Mesenchymal stem cell (in vitro differentiated cells and primary cell): ENCODE measurements around the gene VSIG10.

Source experiments
- DNase-seq: peaks from one replicate; pipeline ENCODE4 v3.0.0-alpha.2; 2013
- H2AFZ ChIP-seq: one replicate; pipeline ENCODE4 v1.6.1; 2013; ENCODE audit warnings: low read depth, mild to moderate bottlenecking, control low read depth, inconsistent platforms, low read length, moderate library complexity
- H2AK5ac ChIP-seq: 2 replicates; pipeline ENCODE4 v1.6.1; 2013; ENCODE audit warnings: low read length, moderate library complexity, mild to moderate bottlenecking, inconsistent platforms; ENCODE audit not compliant: severe bottlenecking
- H2BK120ac ChIP-seq: one replicate; pipeline ENCODE4 v1.6.1; 2013; ENCODE audit warnings: low read depth, mild to moderate bottlenecking, inconsistent platforms, low read length, moderate library complexity
- H2BK12ac ChIP-seq, 2 experiments: one replicate each; pipeline ENCODE4 v1.6.1; 2013; ENCODE audit warnings: inconsistent platforms in 2 of 2, low read length in 2 of 2, mild to moderate bottlenecking in 2 of 2, moderate library complexity in 2 of 2, control low read depth in 1 of 2
- H2BK15ac ChIP-seq: one replicate; pipeline ENCODE4 v1.6.1; 2013; ENCODE audit warnings: mild to moderate bottlenecking, low read depth, inconsistent platforms; ENCODE audit not compliant: poor library complexity, severe bottlenecking
- H2BK5ac ChIP-seq: 2 replicates; pipeline ENCODE4 v1.6.1; 2013; ENCODE audit warnings: low read depth, mild to moderate bottlenecking, low read length, control low read depth, inconsistent platforms; ENCODE audit not compliant: poor library complexity, severe bottlenecking
- H3K14ac ChIP-seq, 2 experiments: one replicate each; pipeline ENCODE4 v1.6.1; 2013; ENCODE audit warnings: inconsistent platforms in 2 of 2, low read length in 2 of 2, control low read depth in 1 of 2, mild to moderate bottlenecking in 1 of 2, moderate library complexity in 1 of 2
- H3K18ac ChIP-seq, 2 experiments: one replicate each; pipeline ENCODE4 v1.6.1; 2013; ENCODE audit warnings: inconsistent platforms in 2 of 2, low read length in 2 of 2, control low read depth in 1 of 2, low read depth in 1 of 2, mild to moderate bottlenecking in 1 of 2
- H3K23ac ChIP-seq, 2 experiments: one replicate each; pipeline ENCODE4 v1.6.1; 2013; ENCODE audit warnings: inconsistent platforms in 2 of 2, low read length in 2 of 2, mild to moderate bottlenecking in 2 of 2, moderate library complexity in 2 of 2, control low read depth in 1 of 2
- H3K27ac ChIP-seq: 2 replicates; pipeline ENCODE4 v1.5.1; 2013; ENCODE audit warnings: mild to moderate bottlenecking, moderate library complexity, low read length, control low read depth, inconsistent platforms; ENCODE audit not compliant: poor library complexity, severe bottlenecking
- H3K27me3 ChIP-seq, 2 experiments: 2 replicates each; pipeline versions ENCODE4 v1.6.1 to v1.7.0; 2013; ENCODE audit warnings: low read length in 2 of 2, mild to moderate bottlenecking in 2 of 2, moderate library complexity in 2 of 2, control low read depth in 1 of 2, inconsistent platforms in 1 of 2; ENCODE audit not compliant: control insufficient read depth in 1 of 2, insufficient read depth in 1 of 2
- H3K36me3 ChIP-seq, 2 experiments: 2 replicates each; pipeline versions ENCODE4 v1.6.1 to v1.7.0; 2013; ENCODE audit warnings: low read length in 2 of 2, control low read depth in 1 of 2, inconsistent platforms in 1 of 2, low read depth in 1 of 2, mild to moderate bottlenecking in 1 of 2; ENCODE audit not compliant: insufficient read depth in 2 of 2, control insufficient read depth in 1 of 2
- H3K4ac ChIP-seq, 2 experiments: one replicate each; pipeline ENCODE4 v1.6.1; 2013; ENCODE audit warnings: inconsistent platforms in 2 of 2, low read length in 2 of 2, mild to moderate bottlenecking in 2 of 2, moderate library complexity in 2 of 2, control low read depth in 1 of 2, low read depth in 1 of 2
- H3K4me1 ChIP-seq: 2 replicates; pipeline ENCODE4 v1.6.1; 2013; ENCODE audit warnings: low read depth, low read length, control low read depth; ENCODE audit not compliant: control insufficient read depth, insufficient read depth
- H3K4me2 ChIP-seq: 2 replicates; pipeline ENCODE4 v1.6.1; 2013; ENCODE audit warnings: low read length, mild to moderate bottlenecking, inconsistent platforms; ENCODE audit not compliant: poor library complexity, severe bottlenecking
- H3K4me3 ChIP-seq, 2 experiments: 2 replicates each; pipeline versions ENCODE4 v1.5.1 to v1.7.0; 2013; ENCODE audit warnings: low read length in 2 of 2, mild to moderate bottlenecking in 2 of 2, control low read depth in 1 of 2, low read depth in 1 of 2; ENCODE audit not compliant: insufficient read depth in 1 of 2
- H3K79me1 ChIP-seq: replicated peaks from 2 replicates; pipeline ENCODE4 v1.6.1; 2013; ENCODE audit warnings: mild to moderate bottlenecking, control low read depth, low read length, inconsistent platforms; ENCODE audit not compliant: poor library complexity, severe bottlenecking
- H3K9ac ChIP-seq: 2 replicates; pipeline ENCODE4 v1.7.0; 2013; ENCODE audit warnings: mild to moderate bottlenecking, low read length, moderate library complexity
- H3K9me3 ChIP-seq: 2 replicates; pipeline ENCODE4 v1.7.0; 2013; ENCODE audit warnings: mild to moderate bottlenecking, low read length; ENCODE audit not compliant: control insufficient read depth
- H4K8ac ChIP-seq: one replicate; pipeline ENCODE4 v1.6.1; 2013; ENCODE audit warnings: inconsistent platforms, mild to moderate bottlenecking, low read length, moderate library complexity
- H4K91ac ChIP-seq: one replicate; pipeline ENCODE4 v1.6.1; 2013; ENCODE audit warnings: mild to moderate bottlenecking, low read length, inconsistent platforms
- WGBS: methylation state at CpG from one replicate; pipeline ENCODE4 v1.1.7; 2013; ENCODE audit warnings: mixed read lengths; 5-methylcytosine and 5-hydroxymethylcytosine counted together

Gene VSIG10

GRCh38 chr12:118064608-118065007 is 39.2 kb downstream of the VSIG10 start:
- peaks cover 4% of the 10 kb centered on the region for H3K4me1 ChIP-seq

GRCh38 chr12:118063576-118064391 is 40.0 kb downstream of the VSIG10 start:
- no peak overlapping the region for H3K23ac ChIP-seq
- no peak overlapping the region for H2AFZ ChIP-seq
- H2BK15ac ChIP-seq, result no peak overlapping the region
- H2AK5ac ChIP-seq, result no peak overlapping the region
- no peaks in the 10 kb centered on the region for H3K9me3 ChIP-seq
- H2BK5ac ChIP-seq, result no peak overlapping the region
- H3K4ac ChIP-seq, result no peak overlapping the region
- H3K79me1 ChIP-seq, result peaks cover 1% of the 10 kb centered on the region
- H3K4me3 ChIP-seq, result no peak overlapping the region
- no peak overlapping the region for H3K4me2 ChIP-seq
- DNase-seq, result peak; percentile 37
- peak overlapping the region in 1 of 2 experiments; percentile 21 for H3K18ac ChIP-seq
- peaks cover 4% of the 10 kb centered on the region for H3K4me1 ChIP-seq
- H3K36me3 ChIP-seq, result peaks cover 0 to 3% of the 10 kb centered on the region in 2 experiments
- no peaks in the 10 kb centered on the region for H3K27me3 ChIP-seq
- H3K27ac ChIP-seq, result no peak overlapping the region
- WGBS, result 70% methylated on average over 4 of the region's 4 CpGs
- no peak overlapping the region for H3K14ac ChIP-seq
- H4K8ac ChIP-seq, result no peak overlapping the region
- no peak overlapping the region for H2BK12ac ChIP-seq
- no peak overlapping the region for H4K91ac ChIP-seq
- no peak overlapping the region for H2BK120ac ChIP-seq
- H3K9ac ChIP-seq, result no peak overlapping the region

More at GRCh38 chr12:118064608-118065007, 39.2 kb downstream of the VSIG10 start:
- Histone ChIP-seq H2AFZ (no peak overlapping the region), H3K18ac (no peak overlapping the region), H2AK5ac (no peak overlapping the region), H3K23ac (no peak overlapping the region), H2BK120ac (no peak overlapping the region), H3K4me3 (no peak overlapping the region), H4K8ac (no peak overlapping the region), H3K9ac (no peak overlapping the region), H3K27ac (no peak overlapping the region), H4K91ac (no peak overlapping the region), H3K14ac (no peak overlapping the region), H2BK15ac (no peak overlapping the region), H3K27me3 (no peaks in the 10 kb centered on the region), H3K4ac (no peak overlapping the region), H3K4me2 (no peak overlapping the region), H2BK12ac (no peak overlapping the region), H3K79me1 (peaks cover 1% of the 10 kb centered on the region), H3K9me3 (no peaks in the 10 kb centered on the region), H3K36me3 (peaks cover under 1 to 3% of the 10 kb centered on the region in 2 experiments), H2BK5ac (no peak overlapping the region)
- DNase-seq, result peak; percentile 24
- WGBS, result 83% methylated on average over 2 of the region's 2 CpGs

- Histone ChIP-seq H2BK15ac (no peak overlapping the region), H3K79me1 (peaks cover 6% of the 10 kb centered on the region)
Measured at GRCh38 chr12:118061873-118062843, 41.7 kb downstream of the VSIG10 start.

More at GRCh38 chr12:118061873-118062843, 41.7 kb downstream of the VSIG10 start:
- Histone ChIP-seq H2BK12ac (no peak overlapping the region), H4K91ac (peak overlapping the region; percentile 89), H3K18ac (peak overlapping the region; percentile 94 to 98), H2AK5ac (peak overlapping the region; percentile 47), H3K23ac (no peak overlapping the region), H3K9ac (peak overlapping the region; percentile 97), H3K36me3 (peaks cover 6% of the 10 kb centered on the region in 2 experiments), H3K9me3 (no peaks in the 10 kb centered on the region), H2AFZ (no peak overlapping the region), H3K4me2 (peak overlapping the region; percentile 83), H2BK120ac (peak overlapping the region; percentile 99), H3K27ac (peak overlapping the region; percentile 98), H2BK5ac (peak overlapping the region; percentile 94), H3K4me3 (peak overlapping the region; percentile 77 to 91), H4K8ac (peak overlapping the region; percentile 99), H3K27me3 (no peaks in the 10 kb centered on the region), H3K4me1 (peaks cover 4% of the 10 kb centered on the region), H3K14ac (no peak overlapping the region), H3K4ac (peak overlapping the region; percentile 71 to 96)
- peak; percentile 69 for DNase-seq
- 3% methylated on average over 42 of the region's 44 CpGs for WGBS
